Measurements from ENCODE around the gene NMNAT1.
A peak's percentile ranks its signal among the peaks of the same experiment; 100 is the strongest.

Gene NMNAT1

DNA sequence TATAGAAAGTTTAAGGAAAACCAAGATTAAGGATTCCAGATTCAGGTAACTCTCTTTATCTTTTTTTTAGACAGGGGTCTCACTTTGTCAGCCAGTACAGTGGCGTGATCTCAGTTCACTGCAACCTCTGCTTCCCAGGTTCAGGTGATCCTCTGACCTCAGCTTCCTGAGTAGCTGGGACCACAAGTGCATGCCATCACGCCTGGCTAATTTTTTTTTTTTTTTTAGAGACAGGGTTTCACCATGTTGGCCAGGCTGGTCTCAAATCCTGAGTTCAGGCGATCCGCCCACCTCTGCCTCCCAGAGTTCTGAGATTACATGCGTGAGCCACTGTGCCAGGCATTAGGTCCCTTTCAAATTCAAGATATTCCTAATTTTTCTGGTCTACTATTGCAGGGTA lies 16.0 kb upstream of the NMNAT1 start:
- no peak overlapping the region for H3K27ac ChIP-seq

GRCh38 chr1:9929431-9930385 lies 13.6 kb upstream of the NMNAT1 start:
- TF ChIP-seq, protein P1, sequence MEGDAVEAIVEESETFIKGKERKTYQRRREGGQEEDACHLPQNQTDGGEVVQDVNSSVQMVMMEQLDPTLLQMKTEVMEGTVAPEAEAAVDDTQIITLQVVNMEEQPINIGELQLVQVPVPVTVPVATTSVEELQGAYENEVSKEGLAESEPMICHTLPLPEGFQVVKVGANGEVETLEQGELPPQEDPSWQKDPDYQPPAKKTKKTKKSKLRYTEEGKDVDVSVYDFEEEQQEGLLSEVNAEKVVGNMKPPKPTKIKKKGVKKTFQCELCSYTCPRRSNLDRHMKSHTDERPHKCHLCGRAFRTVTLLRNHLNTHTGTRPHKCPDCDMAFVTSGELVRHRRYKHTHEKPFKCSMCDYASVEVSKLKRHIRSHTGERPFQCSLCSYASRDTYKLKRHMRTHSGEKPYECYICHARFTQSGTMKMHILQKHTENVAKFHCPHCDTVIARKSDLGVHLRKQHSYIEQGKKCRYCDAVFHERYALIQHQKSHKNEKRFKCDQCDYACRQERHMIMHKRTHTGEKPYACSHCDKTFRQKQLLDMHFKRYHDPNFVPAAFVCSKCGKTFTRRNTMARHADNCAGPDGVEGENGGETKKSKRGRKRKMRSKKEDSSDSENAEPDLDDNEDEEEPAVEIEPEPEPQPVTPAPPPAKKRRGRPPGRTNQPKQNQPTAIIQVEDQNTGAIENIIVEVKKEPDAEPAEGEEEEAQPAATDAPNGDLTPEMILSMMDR (conservative IDR thresholded peaks at IDR 0.05), result no peak
- H3K27ac ChIP-seq, result no peak overlapping the region

More for the DNA sequence above, 16.0 kb upstream of the NMNAT1 start:
- TF ChIP-seq, protein P1 (conservative IDR thresholded peaks at IDR 0.05), result no peak

DNA sequence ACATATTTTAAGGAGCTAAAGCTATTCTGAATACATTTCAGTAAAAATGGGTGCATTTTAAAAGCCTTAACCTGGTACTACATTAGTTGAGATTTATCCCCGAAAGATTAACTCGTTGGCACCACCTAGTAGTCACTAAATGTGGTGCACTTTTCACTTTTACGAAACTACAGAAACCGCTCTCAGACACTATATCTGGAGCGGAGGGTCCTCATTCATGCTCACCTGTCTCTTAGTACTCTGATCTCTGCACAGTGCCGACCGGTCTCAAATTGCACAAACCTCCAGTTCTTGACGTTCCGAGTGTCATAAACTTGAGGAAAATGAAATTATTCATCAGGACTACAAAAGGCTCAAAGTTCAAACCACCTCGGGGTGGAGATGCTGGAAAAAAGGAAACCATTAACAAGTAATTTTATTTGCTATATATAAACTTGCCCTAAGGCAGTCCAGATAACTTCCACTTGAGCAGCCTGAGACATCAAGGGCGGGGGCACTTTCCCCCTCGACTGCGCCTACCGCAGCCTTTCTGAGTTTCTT lies 806 bp upstream of the NMNAT1 start:
- peak overlapping the region; percentile 84 for H3K27ac ChIP-seq
- TF ChIP-seq, protein P1 (conservative IDR thresholded peaks at IDR 0.05), result peak; percentile 71

DNA sequence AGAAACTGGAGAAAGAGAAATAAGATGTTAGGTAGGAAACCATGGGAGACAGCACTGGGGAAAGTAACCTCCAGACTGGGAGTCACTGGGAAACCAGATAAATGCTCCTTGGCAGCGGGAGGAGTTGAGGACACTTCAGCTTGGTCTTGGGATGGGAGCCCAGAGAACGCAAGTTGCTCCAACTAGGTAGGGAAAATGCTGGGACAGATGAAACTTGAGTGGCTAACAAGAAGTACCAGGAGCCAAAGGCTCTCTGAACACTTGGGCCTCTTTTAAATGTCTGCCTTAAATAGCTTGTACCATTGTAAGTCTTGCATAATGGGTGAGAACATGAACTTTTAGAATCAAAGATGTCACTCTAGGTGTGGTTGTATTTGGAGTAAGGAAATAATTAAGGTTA lies 3.0 kb downstream of the NMNAT1 start:
- no peak overlapping the region for H3K27ac ChIP-seq
- TF ChIP-seq, protein P1 (conservative IDR thresholded peaks at IDR 0.05), result no peak

DNA sequence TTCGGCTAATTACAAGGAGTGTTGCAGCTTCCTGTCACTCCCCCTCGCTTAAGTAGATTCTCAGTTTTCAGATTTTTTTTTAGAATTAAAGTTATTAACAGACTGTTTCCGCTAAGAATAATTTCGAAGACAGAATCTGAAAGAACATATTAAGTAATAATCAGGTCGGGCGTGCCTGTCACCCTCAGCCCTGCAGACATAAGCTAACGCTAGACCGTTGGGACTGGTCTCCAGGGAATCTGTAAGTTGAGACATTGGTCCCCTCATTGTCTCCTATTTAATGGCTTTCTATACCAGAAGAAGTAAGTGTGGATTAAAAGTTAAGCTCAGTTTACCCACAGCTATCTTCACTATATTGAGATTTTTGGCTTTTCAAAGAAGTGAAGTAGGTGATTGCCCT lies 14.5 kb downstream of the NMNAT1 start:
- H3K27ac ChIP-seq, result no peak overlapping the region
- TF ChIP-seq, protein P1 (conservative IDR thresholded peaks at IDR 0.05), result no peak

GRCh38 chr1:9960011-9960410 lies 16.7 kb downstream of the NMNAT1 start:
- no peak overlapping the region for H3K27ac ChIP-seq
- TF ChIP-seq, protein P1 (conservative IDR thresholded peaks at IDR 0.05), result no peak

- TF ChIP-seq, protein P1 (conservative IDR thresholded peaks at IDR 0.05), result no peak
- H3K27ac ChIP-seq, result no peak overlapping the region
Measured at GRCh38 chr1:9960706-9961562, 17.7 kb downstream of the NMNAT1 start.
